Mucosa of rectum (tissue), 2 donors: Measurements from ENCODE around the gene INSR.

ENCODE experiments used
- H3K27ac ChIP-seq, 2 donors: one replicate each; pipeline ENCODE4 v1.7.0; 2013; ENCODE audit warnings: inconsistent platforms in 2 of 2, low read depth in 2 of 2, low read length in 2 of 2
- H3K27me3 ChIP-seq, 2 donors: one replicate each; pipeline ENCODE4 v1.7.0; 2013; ENCODE audit warnings: low read length in 2 of 2; ENCODE audit not compliant: control insufficient read depth in 2 of 2, insufficient read depth in 2 of 2
- H3K36me3 ChIP-seq, 2 donors: one replicate each; pipeline ENCODE4 v1.7.0; 2013; ENCODE audit warnings: low read length in 2 of 2; ENCODE audit not compliant: control insufficient read depth in 2 of 2, insufficient read depth in 2 of 2
- H3K4me1 ChIP-seq, 2 donors: one replicate each; pipeline ENCODE4 v1.7.0; 2013; ENCODE audit warnings: low read length in 2 of 2, mild to moderate bottlenecking in 1 of 2; ENCODE audit not compliant: control insufficient read depth in 2 of 2, insufficient read depth in 2 of 2
- H3K4me3 ChIP-seq, 2 donors: one replicate each; pipeline ENCODE4 v1.7.0; 2013; ENCODE audit warnings: low read length in 2 of 2
- H3K9ac ChIP-seq, 2 donors: one replicate each; pipeline ENCODE4 v1.7.0; 2013; ENCODE audit warnings: low read length in 2 of 2, low read depth in 1 of 2, mild to moderate bottlenecking in 1 of 2
- H3K9me3 ChIP-seq, 2 donors: one replicate each; pipeline ENCODE4 v1.7.0; 2013; ENCODE audit warnings: low read length in 2 of 2; ENCODE audit not compliant: control insufficient read depth in 2 of 2
- donor health status: healthy.
- donor health status: Normal muscosa, but diverticular disease.

The INSR gene

GRCh38 chr19:7197119-7197759 is 97.0 kb downstream of the INSR start:
- Histone ChIP-seq H3K4me1 (peaks cover 22 to 34% of the 10 kb centered on the region in 2 donors), H3K4me3 (peak overlapping the region; percentile 82 to 88)

GRCh38 chr19:7196763-7197118 is 97.5 kb downstream of the INSR start:
- Histone ChIP-seq H3K27ac (peak overlapping the region; percentile 94), H3K4me3 (peak overlapping the region; percentile 82 to 88), H3K36me3 (no peaks in the 10 kb centered on the region), H3K9ac (peak overlapping the region in 1 of 2 donors; percentile 80), H3K9me3 (no peaks in the 10 kb centered on the region), H3K4me1 (peaks cover 22 to 34% of the 10 kb centered on the region in 2 donors), H3K27me3 (no peaks in the 10 kb centered on the region)

More at GRCh38 chr19:7197119-7197759, 97.0 kb downstream of the INSR start:
- peak overlapping the region; percentile 94 for H3K27ac ChIP-seq
- no peaks in the 10 kb centered on the region for H3K9me3 ChIP-seq
- H3K27me3 ChIP-seq, result no peaks in the 10 kb centered on the region
- peak overlapping the region; percentile 75 to 80 for H3K9ac ChIP-seq
- no peaks in the 10 kb centered on the region for H3K36me3 ChIP-seq

GRCh38 chr19:7195046-7195445 is 99.2 kb downstream of the INSR start:
- Histone ChIP-seq H3K36me3 (no peaks in the 10 kb centered on the region), H3K9me3 (no peaks in the 10 kb centered on the region), H3K27ac (no peak overlapping the region), H3K27me3 (no peaks in the 10 kb centered on the region), H3K4me3 (no peak overlapping the region), H3K4me1 (peaks cover 19 to 25% of the 10 kb centered on the region in 2 donors), H3K9ac (no peak overlapping the region)

- Histone ChIP-seq H3K27ac (no peak overlapping the region), H3K4me1 (peaks cover 18 to 21% of the 10 kb centered on the region in 2 donors), H3K27me3 (no peaks in the 10 kb centered on the region), H3K9ac (no peak overlapping the region), H3K36me3 (no peaks in the 10 kb centered on the region), H3K4me3 (no peak overlapping the region), H3K9me3 (no peaks in the 10 kb centered on the region)
These were observed 99.6 kb downstream of the INSR start for GRCh38 chr19:7194566-7194965.

GRCh38 chr19:7191946-7192691 is 102.1 kb downstream of the INSR start:
- Histone ChIP-seq H3K4me3 (no peak overlapping the region), H3K27me3 (no peaks in the 10 kb centered on the region), H3K9ac (no peak overlapping the region), H3K36me3 (no peaks in the 10 kb centered on the region), H3K27ac (no peak overlapping the region), H3K4me1 (peaks cover 4 to 6% of the 10 kb centered on the region in 2 donors), H3K9me3 (no peaks in the 10 kb centered on the region)

- Histone ChIP-seq H3K4me3 (no peak overlapping the region), H3K9me3 (no peaks in the 10 kb centered on the region), H3K36me3 (peaks cover 4% of the 10 kb centered on the region in 2 donors), H3K27ac (no peak overlapping the region), H3K27me3 (no peaks in the 10 kb centered on the region), H3K9ac (no peak overlapping the region), H3K4me1 (peaks cover 2 to 4% of the 10 kb centered on the region in 2 donors)
These were observed 105.2 kb downstream of the INSR start for GRCh38 chr19:7188698-7189629.

GRCh38 chr19:7187605-7188339 is 106.4 kb downstream of the INSR start:
- Histone ChIP-seq H3K36me3 (peaks cover 4 to 6% of the 10 kb centered on the region in 2 donors), H3K27ac (no peak overlapping the region), H3K9me3 (no peaks in the 10 kb centered on the region), H3K4me3 (no peak overlapping the region), H3K9ac (peak overlapping the region in 1 of 2 donors; percentile 10), H3K4me1 (peaks cover 9 to 12% of the 10 kb centered on the region in 2 donors), H3K27me3 (no peaks in the 10 kb centered on the region)

GRCh38 chr19:7182489-7182888 is 111.7 kb downstream of the INSR start:
- Histone ChIP-seq H3K4me1 (peaks cover 29 to 32% of the 10 kb centered on the region in 2 donors), H3K36me3 (peaks cover 6 to 8% of the 10 kb centered on the region in 2 donors), H3K4me3 (no peak overlapping the region), H3K9me3 (no peaks in the 10 kb centered on the region), H3K9ac (no peak overlapping the region), H3K27ac (peak overlapping the region; percentile 74 to 77), H3K27me3 (no peaks in the 10 kb centered on the region)

- H3K4me1 ChIP-seq, result peaks cover 29 to 32% of the 10 kb centered on the region in 2 donors
- no peak overlapping the region for H3K9ac ChIP-seq
- peak overlapping the region; percentile 65 to 67 for H3K27ac ChIP-seq
- no peaks in the 10 kb centered on the region for H3K9me3 ChIP-seq
- H3K36me3 ChIP-seq, result peaks cover 6 to 10% of the 10 kb centered on the region in 2 donors
- no peak overlapping the region for H3K4me3 ChIP-seq
- no peaks in the 10 kb centered on the region for H3K27me3 ChIP-seq
These were observed 114.3 kb downstream of the INSR start for GRCh38 chr19:7179917-7180306.
